ENCODE results near the gene VGF.

VGF gene

DNA sequence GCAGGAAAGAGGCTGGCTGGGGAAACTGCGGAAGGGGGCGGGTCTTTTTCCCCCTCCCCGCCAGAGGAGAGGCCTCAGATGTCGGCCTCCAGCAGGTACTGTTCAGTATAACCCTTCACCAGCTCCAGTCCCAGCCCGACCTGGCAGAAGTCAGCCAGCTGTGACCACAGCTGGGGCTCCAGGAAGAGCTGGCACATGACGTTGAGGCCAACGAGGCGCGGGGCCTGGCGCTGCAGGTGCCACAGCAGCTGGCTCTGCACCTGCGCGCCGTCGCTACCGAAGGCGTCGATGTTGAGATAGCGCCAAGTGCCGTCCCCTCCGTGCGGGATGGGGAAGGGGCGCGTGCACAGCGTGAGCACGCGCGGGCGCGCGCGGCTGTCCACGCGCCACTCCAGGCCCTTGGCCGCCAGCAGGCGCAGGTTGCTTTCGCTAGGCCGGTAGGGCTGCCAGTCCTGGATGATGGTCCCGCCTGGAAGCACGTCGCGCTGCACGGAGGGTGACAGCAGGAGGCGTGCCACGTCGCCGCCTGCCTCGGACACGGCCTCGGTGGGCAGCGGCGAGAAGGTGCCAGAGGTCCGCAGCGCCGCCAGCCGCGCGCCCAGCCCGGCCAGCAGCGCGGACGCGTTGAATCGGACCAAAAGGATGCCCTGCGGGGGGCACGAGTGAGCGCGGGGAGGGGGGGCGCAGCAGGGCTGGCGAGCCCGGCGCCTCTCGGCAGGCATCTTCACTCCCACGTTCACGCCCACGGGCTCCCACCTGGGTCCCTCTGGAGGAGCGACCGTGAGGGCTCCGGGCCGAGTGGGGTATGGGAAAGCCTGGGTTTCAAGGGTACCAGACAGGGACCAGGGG, 6.9 kb upstream of the VGF start:
- ATAC-seq, result no peak
- Mint-ChIP-seq H3K27me3 (peaks cover 100% of the 10 kb centered on the region), H3K4me1 (peaks cover 70% of the 10 kb centered on the region), H3K9me3 (no peaks in the 10 kb centered on the region), H3K4me3 (peak overlapping the region; percentile 64 to 83), H3K27ac (no peak overlapping the region)
- DNase-seq, result no peak

DNA sequence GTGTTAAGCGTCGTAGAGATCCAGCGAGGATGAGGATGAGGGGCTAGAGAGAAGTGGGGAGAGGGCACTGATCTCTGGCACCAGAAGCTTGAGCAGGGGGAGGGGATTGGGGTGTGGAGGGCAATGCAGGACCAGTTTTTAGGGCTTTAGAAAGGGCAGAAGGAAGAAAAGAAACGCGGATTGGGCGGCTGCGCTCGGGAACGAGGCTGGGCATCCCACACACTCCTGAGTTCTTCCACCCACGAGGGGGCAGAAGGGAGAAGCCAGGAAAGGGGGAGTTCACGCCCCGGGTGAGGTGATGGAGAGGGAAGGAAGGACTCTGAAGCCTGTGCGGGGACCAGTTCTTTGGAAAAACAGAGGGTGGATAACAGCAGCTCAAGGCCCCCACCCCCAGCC, 6.1 kb upstream of the VGF start:
- H3K27ac Mint-ChIP-seq, result no peak overlapping the region
- no peak for ATAC-seq
- peaks cover 100% of the 10 kb centered on the region for H3K27me3 Mint-ChIP-seq
- no peaks in the 10 kb centered on the region for H3K9me3 Mint-ChIP-seq
- peaks cover 78% of the 10 kb centered on the region for H3K4me1 Mint-ChIP-seq
- no peak for DNase-seq
- H3K4me3 Mint-ChIP-seq, result peak overlapping the region; percentile 64 to 83

DNA sequence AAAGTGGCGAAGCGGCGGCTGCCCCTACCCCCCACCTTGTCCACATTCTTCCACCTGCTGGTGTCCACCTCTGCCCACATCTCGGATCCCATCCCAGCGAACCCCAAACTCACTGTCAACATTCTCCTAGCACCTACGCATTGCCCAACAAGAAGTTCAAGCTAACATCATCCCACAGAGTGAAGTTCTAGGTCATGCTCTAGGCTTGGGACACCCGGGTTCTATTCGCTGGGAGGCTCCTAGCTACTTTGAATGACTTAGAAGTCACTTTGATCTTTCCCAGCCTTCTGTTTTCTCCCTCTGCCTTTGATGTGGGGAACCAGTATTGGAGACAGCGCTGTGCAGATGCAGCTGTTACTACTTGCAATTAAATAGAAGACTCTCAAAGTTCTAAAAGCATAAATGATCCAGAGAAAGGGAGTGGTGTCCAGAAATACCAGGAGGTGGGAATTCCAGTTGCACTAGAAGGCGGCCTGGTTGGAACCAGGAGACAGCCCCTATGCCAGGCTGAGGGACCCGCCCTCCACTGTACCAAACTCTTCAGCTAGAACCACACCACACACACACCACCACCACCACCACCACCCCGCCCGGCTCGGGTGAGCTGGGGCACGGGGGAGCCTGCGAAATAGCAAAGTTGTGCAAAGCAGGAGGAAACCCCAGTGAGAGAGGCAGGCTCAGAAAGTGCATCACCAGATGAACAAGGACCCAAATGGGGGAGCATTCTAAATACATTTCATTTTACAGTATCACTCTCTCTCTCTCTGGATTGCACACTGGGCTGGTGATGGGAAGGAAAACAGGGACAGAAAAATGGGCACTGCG, 5.5 kb upstream of the VGF start:
- H3K9me3 Mint-ChIP-seq, result no peaks in the 10 kb centered on the region
- H3K27me3 Mint-ChIP-seq, result peaks cover 100% of the 10 kb centered on the region
- H3K4me3 Mint-ChIP-seq, result peak overlapping the region; percentile 64 to 83
- no peak overlapping the region for H3K27ac Mint-ChIP-seq
- DNase-seq (peak in 1 of 2 donors; percentile 25), ATAC-seq (no peak)
- peaks cover 84% of the 10 kb centered on the region for H3K4me1 Mint-ChIP-seq

DNA sequence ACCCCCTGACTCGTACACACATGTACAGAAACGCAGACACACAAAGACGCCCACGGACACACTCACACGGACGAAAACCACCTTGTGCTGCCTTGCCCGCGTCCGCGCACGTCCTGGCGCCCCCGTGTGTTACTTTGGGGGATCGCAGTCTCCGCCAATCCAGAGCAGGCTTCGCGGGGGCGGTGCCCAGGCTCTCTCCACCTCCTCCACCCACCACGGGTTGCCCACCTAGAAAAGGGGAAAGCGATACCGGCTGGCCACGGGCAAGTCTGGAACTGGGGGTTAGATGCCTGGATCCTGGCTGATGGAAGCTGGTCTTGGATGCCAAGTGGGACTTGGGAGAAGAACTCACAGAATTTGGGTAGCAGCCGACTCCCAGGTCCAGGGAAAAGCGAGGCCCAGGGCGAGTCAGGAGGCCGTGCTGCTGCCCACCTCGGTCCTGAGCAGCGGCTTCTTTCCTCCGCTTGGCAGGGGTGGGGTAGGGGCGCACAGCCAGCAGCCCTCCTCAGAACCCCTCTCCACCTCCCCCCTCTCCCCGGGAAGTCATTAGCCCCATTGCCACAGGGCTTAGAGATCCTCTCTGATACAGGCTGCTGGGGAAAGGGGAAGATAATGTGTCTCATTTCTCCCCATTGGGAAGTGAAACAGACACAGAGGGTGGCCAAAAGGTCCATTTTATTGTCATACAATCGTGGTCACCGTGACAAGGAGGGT, 4.6 kb upstream of the VGF start:
- Mint-ChIP-seq H3K27ac (no peak overlapping the region), H3K4me1 (peaks cover 93% of the 10 kb centered on the region), H3K9me3 (no peaks in the 10 kb centered on the region), H3K27me3 (peaks cover 100% of the 10 kb centered on the region), H3K4me3 (peak overlapping the region; percentile 53 to 67)
- ATAC-seq (peak; percentile 39), DNase-seq (peak; percentile 81 to 84)

GRCh38 chr7:101169110-101169837, 3.9 kb upstream of the VGF start:
- no peak for ATAC-seq
- Mint-ChIP-seq H3K27ac (no peak overlapping the region), H3K4me1 (peaks cover 95% of the 10 kb centered on the region), H3K4me3 (peak overlapping the region; percentile 53 to 67), H3K9me3 (no peaks in the 10 kb centered on the region), H3K27me3 (peaks cover 100% of the 10 kb centered on the region)
- DNase-seq, result no peak

- DNase-seq (no peak), ATAC-seq (no peak)
- H3K4me1 Mint-ChIP-seq, result peaks cover 92% of the 10 kb centered on the region
- no peak overlapping the region for H3K27ac Mint-ChIP-seq
- peaks cover 100% of the 10 kb centered on the region for H3K27me3 Mint-ChIP-seq
- H3K4me3 Mint-ChIP-seq, result peak overlapping the region; percentile 54 to 58
- no peaks in the 10 kb centered on the region for H3K9me3 Mint-ChIP-seq
These were observed 3.2 kb upstream of the VGF start for GRCh38 chr7:101168412-101169049.

DNA sequence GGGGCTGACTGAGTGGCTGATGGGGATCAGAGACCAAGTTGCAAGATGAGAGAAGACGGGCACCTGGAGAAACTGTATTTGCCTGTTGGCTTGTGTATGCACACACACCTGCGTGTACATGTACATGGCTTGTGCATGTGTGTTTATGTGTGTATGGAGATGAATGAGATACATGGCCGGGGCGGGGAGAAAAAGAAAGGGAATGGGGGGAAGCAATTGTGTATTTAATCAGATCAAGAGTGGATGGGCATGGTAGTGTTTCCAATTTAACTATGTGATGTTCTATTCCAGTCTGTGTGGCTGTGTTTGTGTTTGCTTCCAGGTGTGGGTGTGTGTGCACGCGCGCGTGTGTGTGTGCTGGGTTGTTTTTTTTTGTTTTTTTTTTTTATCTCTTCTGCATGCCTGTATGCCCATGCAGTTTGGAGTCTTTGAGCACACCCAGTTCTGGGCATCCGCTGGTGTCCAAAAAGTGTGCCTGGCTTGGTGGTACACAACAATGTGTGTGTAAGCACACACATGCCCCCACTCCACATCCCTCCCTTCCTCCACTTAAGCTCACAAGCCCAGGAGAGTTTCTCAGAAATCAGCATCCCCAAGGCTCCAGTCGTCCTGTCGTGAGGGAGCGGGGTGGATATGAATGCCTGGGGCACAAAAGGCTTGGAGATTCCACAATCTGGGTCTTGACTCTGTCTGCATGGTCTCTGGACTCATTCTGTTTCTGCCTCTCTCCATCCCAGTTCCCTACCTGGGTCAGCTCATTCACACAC, 2.5 kb upstream of the VGF start:
- Mint-ChIP-seq H3K27me3 (peaks cover 99% of the 10 kb centered on the region), H3K27ac (no peak overlapping the region), H3K4me1 (peaks cover 89% of the 10 kb centered on the region), H3K4me3 (no peak overlapping the region), H3K9me3 (no peaks in the 10 kb centered on the region)
- ATAC-seq (no peak), DNase-seq (no peak)

- peaks cover 87% of the 10 kb centered on the region for H3K4me1 Mint-ChIP-seq
- no peak overlapping the region for H3K27ac Mint-ChIP-seq
- no peaks in the 10 kb centered on the region for H3K9me3 Mint-ChIP-seq
- H3K27me3 Mint-ChIP-seq, result peaks cover 98% of the 10 kb centered on the region
- DNase-seq (no peak), ATAC-seq (no peak)
- peak overlapping the region; percentile 5 to 42 for H3K4me3 Mint-ChIP-seq
These were observed 1.7 kb upstream of the VGF start for GRCh38 chr7:101166909-101167644.

- Mint-ChIP-seq H3K4me1 (peaks cover 82% of the 10 kb centered on the region), H3K9me3 (no peaks in the 10 kb centered on the region), H3K4me3 (peak overlapping the region in 1 of 2 donors; percentile 96), H3K27ac (no peak overlapping the region), H3K27me3 (peaks cover 98% of the 10 kb centered on the region)
- DNase-seq (no peak), ATAC-seq (no peak)
These were observed 1.2 kb upstream of the VGF start for GRCh38 chr7:101166648-101166908.

GRCh38 chr7:101165958-101166647, 734 bp upstream of the VGF start:
- Mint-ChIP-seq H3K4me3 (peak overlapping the region; percentile 92 to 96), H3K27me3 (peaks cover 98% of the 10 kb centered on the region), H3K27ac (no peak overlapping the region), H3K4me1 (peaks cover 78% of the 10 kb centered on the region), H3K9me3 (no peaks in the 10 kb centered on the region)
- DNase-seq, result peak in 1 of 2 donors; percentile 13
- no peak for ATAC-seq

DNA sequence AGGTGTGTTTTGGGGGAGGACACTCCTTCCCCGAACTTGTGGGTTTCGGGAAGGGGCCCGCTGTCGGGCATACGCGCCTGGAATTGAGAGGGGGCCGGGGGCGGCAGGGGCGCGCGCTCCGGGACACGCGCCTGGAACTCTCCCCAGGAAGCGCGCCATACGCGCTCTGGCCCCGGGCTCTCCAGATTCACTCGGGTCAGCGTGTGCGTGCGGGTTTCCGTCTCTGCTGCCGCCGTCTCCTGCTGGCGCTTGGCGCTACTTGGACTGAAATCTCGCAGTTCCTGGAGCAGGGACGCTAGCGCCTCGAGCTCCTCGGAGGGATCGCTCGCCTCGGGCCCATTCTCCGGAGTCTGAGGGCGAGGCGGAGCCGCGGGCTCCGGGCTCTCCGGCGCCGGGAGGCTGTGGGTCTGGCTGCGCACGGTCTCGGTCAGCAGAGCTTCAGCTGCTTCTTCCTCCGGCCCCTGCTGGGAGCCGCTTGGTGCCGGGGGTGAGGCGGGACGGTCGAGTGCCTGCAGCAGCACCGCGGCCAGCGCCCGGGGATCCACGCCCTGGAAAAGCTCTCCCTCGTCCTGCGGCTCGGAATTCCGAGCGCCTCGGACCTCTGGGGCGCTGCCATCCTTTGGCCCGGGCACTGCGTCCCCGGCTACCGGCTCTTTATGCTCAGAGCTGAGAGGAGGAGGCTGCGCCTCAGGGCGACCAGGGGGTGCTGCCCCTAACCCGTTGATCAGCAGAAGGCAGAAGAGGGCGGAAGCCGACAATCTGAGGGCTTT, 1.1 kb downstream of the VGF start:
- Mint-ChIP-seq H3K4me3 (peak overlapping the region; percentile 92 to 96), H3K27ac (peak overlapping the region in 1 of 2 donors; percentile 14), H3K9me3 (no peaks in the 10 kb centered on the region), H3K4me1 (peaks cover 59% of the 10 kb centered on the region), H3K27me3 (peaks cover 80% of the 10 kb centered on the region)
- ATAC-seq, result no peak
- DNase-seq, result no peak

- DNase-seq, result peak in 1 of 2 donors; percentile 23
- Mint-ChIP-seq H3K4me3 (peak overlapping the region; percentile 92 to 96), H3K27ac (no peak overlapping the region), H3K4me1 (peaks cover 51% of the 10 kb centered on the region), H3K9me3 (no peaks in the 10 kb centered on the region), H3K27me3 (peaks cover 72% of the 10 kb centered on the region)
- peak; percentile 9 for ATAC-seq
These were observed 1.9 kb downstream of the VGF start for GRCh38 chr7:101163279-101164070.

Data from stimulated activated naive CD8-positive, alpha-beta T cell treated with anti-CD3 and anti-CD28 coated beads, Interleukin-15, amount 100 ng/mL, for 72 hours (primary cell).